Stimulated activated naive B cell treated with anti-CD40 and anti-IgM and Interleukin-4, amounts not matched to agents 10 μg/mL and 1 μg/mL and 100 μg/mL, for 72 hours (primary cell): ENCODE results near the gene DGKH.
A peak's percentile ranks its signal among the peaks of the same experiment; 100 is the strongest.

ENCODE experiments used
- ATAC-seq, 2 donors: fragments of 150-1000 bp; cut with Tn5 transposase; replicated peaks; 2 replicates each; pipeline ENCODE4 v1.10.0; 2021; ENCODE audit warnings: moderate library complexity in 1 of 2
- DNase-seq: peaks from one replicate; pipeline ENCODE4 v3.0.0; 2021
- H3K27ac Mint-ChIP-seq: one replicate; pipeline ENCODE4 v1.8.0; 2022; ENCODE audit warnings: mild to moderate bottlenecking, mixed read lengths
- H3K27me3 Mint-ChIP-seq, 2 donors: one replicate each; pipeline ENCODE4 v1.8.0; 2022; ENCODE audit warnings: mixed read lengths in 2 of 2
- H3K36me3 Mint-ChIP-seq, 2 donors: one replicate each; pipeline ENCODE4 v1.8.0; 2022; ENCODE audit warnings: mixed read lengths in 2 of 2, mild to moderate bottlenecking in 1 of 2
- H3K4me1 Mint-ChIP-seq, 2 donors: one replicate each; pipeline ENCODE4 v1.8.0; 2022; ENCODE audit warnings: mixed read lengths in 2 of 2, mild to moderate bottlenecking in 1 of 2
- H3K4me3 Mint-ChIP-seq, 2 donors: one replicate each; pipeline ENCODE4 v1.8.0; 2022; ENCODE audit warnings: mild to moderate bottlenecking in 2 of 2, mixed read lengths in 2 of 2, moderate library complexity in 1 of 2
- H3K9me3 Mint-ChIP-seq, 2 donors: one replicate each; pipeline ENCODE4 v1.8.0; 2022; ENCODE audit warnings: mixed read lengths in 2 of 2, mild to moderate bottlenecking in 1 of 2

DGKH gene

GRCh38 chr13:42101821-42102585 lies 53.6 kb downstream of the DGKH start:
- Mint-ChIP-seq H3K9me3 (peaks cover 0 to 1% of the 10 kb centered on the region in 2 donors), H3K27me3 (no peaks in the 10 kb centered on the region), H3K4me3 (no peak overlapping the region), H3K4me1 (peaks cover 0 to 3% of the 10 kb centered on the region in 2 donors), H3K36me3 (peaks cover 0 to 1% of the 10 kb centered on the region in 2 donors), H3K27ac (peak overlapping the region; percentile 15)
- DNase-seq (no peak), ATAC-seq (no peak)

- DNase-seq (no peak), ATAC-seq (no peak)
- Mint-ChIP-seq H3K9me3 (peaks cover 0 to 1% of the 10 kb centered on the region in 2 donors), H3K4me3 (no peak overlapping the region), H3K27ac (no peak overlapping the region), H3K27me3 (no peaks in the 10 kb centered on the region), H3K36me3 (peaks cover 0 to 1% of the 10 kb centered on the region in 2 donors), H3K4me1 (peaks cover 0 to 4% of the 10 kb centered on the region in 2 donors)
Observed at GRCh38 chr13:42102961-42103865, 54.8 kb downstream of the DGKH start.

GRCh38 chr13:42106998-42107397 lies 58.5 kb downstream of the DGKH start:
- DNase-seq (no peak), ATAC-seq (no peak)
- Mint-ChIP-seq H3K4me1 (peaks cover 5 to 6% of the 10 kb centered on the region in 2 donors), H3K27ac (no peak overlapping the region), H3K27me3 (no peaks in the 10 kb centered on the region), H3K36me3 (peaks cover 0 to 1% of the 10 kb centered on the region in 2 donors), H3K4me3 (no peak overlapping the region), H3K9me3 (peaks cover 0 to 1% of the 10 kb centered on the region in 2 donors)

- ATAC-seq (no peak), DNase-seq (no peak)
- H3K4me3 Mint-ChIP-seq = no peak overlapping the region
- H3K36me3 Mint-ChIP-seq = peaks cover 0 to 1% of the 10 kb centered on the region in 2 donors
- H3K4me1 Mint-ChIP-seq = peaks cover 5 to 6% of the 10 kb centered on the region in 2 donors
- H3K9me3 Mint-ChIP-seq = peaks cover 0 to 1% of the 10 kb centered on the region in 2 donors
- H3K27me3 Mint-ChIP-seq = no peaks in the 10 kb centered on the region
- H3K27ac Mint-ChIP-seq = peak overlapping the region; percentile 38
Observed at GRCh38 chr13:42107421-42107820, 59.0 kb downstream of the DGKH start.

GRCh38 chr13:42108217-42108616 lies 59.8 kb downstream of the DGKH start:
- ATAC-seq (no peak), DNase-seq (no peak)
- peak overlapping the region; percentile 1 for H3K27ac Mint-ChIP-seq
- H3K27me3 Mint-ChIP-seq = no peaks in the 10 kb centered on the region
- peaks cover 0 to 1% of the 10 kb centered on the region in 2 donors for H3K9me3 Mint-ChIP-seq
- H3K4me1 Mint-ChIP-seq = peaks cover 5 to 6% of the 10 kb centered on the region in 2 donors
- H3K4me3 Mint-ChIP-seq = no peak overlapping the region
- H3K36me3 Mint-ChIP-seq = peaks cover 0 to 1% of the 10 kb centered on the region in 2 donors

- Mint-ChIP-seq H3K4me3 (no peak overlapping the region), H3K27ac (no peak overlapping the region), H3K4me1 (peaks cover 5 to 6% of the 10 kb centered on the region in 2 donors), H3K27me3 (no peaks in the 10 kb centered on the region), H3K9me3 (no peaks in the 10 kb centered on the region), H3K36me3 (no peaks in the 10 kb centered on the region)
- ATAC-seq = no peak
- no peak for DNase-seq
Observed at GRCh38 chr13:42109957-42110356, 61.5 kb downstream of the DGKH start.

GRCh38 chr13:42110410-42111155 lies 62.1 kb downstream of the DGKH start:
- H3K4me3 Mint-ChIP-seq = no peak overlapping the region
- peak; percentile 46 to 61 for ATAC-seq
- peaks cover 5 to 6% of the 10 kb centered on the region in 2 donors for H3K4me1 Mint-ChIP-seq
- no peak overlapping the region for H3K27ac Mint-ChIP-seq
- H3K9me3 Mint-ChIP-seq = no peaks in the 10 kb centered on the region
- H3K27me3 Mint-ChIP-seq = no peaks in the 10 kb centered on the region
- H3K36me3 Mint-ChIP-seq = no peaks in the 10 kb centered on the region
- DNase-seq = no peak

GRCh38 chr13:42112864-42113263 lies 64.4 kb downstream of the DGKH start:
- Mint-ChIP-seq H3K36me3 (no peaks in the 10 kb centered on the region), H3K9me3 (no peaks in the 10 kb centered on the region), H3K4me1 (peaks cover 3 to 6% of the 10 kb centered on the region in 2 donors), H3K4me3 (no peak overlapping the region), H3K27ac (no peak overlapping the region), H3K27me3 (no peaks in the 10 kb centered on the region)
- DNase-seq = no peak
- no peak for ATAC-seq

GRCh38 chr13:42113478-42113877 lies 65.0 kb downstream of the DGKH start:
- H3K4me1 Mint-ChIP-seq = peaks cover 3 to 6% of the 10 kb centered on the region in 2 donors
- no peaks in the 10 kb centered on the region for H3K9me3 Mint-ChIP-seq
- no peaks in the 10 kb centered on the region for H3K36me3 Mint-ChIP-seq
- no peak overlapping the region for H3K27ac Mint-ChIP-seq
- no peak for DNase-seq
- H3K27me3 Mint-ChIP-seq = no peaks in the 10 kb centered on the region
- no peak for ATAC-seq
- H3K4me3 Mint-ChIP-seq = no peak overlapping the region

GRCh38 chr13:42114278-42114677 lies 65.8 kb downstream of the DGKH start:
- Mint-ChIP-seq H3K4me3 (no peak overlapping the region), H3K27me3 (no peaks in the 10 kb centered on the region), H3K36me3 (no peaks in the 10 kb centered on the region), H3K9me3 (no peaks in the 10 kb centered on the region), H3K4me1 (peaks cover 3 to 6% of the 10 kb centered on the region in 2 donors), H3K27ac (no peak overlapping the region)
- ATAC-seq (no peak), DNase-seq (no peak)

GRCh38 chr13:42114912-42115311 lies 66.5 kb downstream of the DGKH start:
- no peak for DNase-seq
- H3K9me3 Mint-ChIP-seq = no peaks in the 10 kb centered on the region
- ATAC-seq = no peak
- H3K36me3 Mint-ChIP-seq = no peaks in the 10 kb centered on the region
- peak overlapping the region; percentile 6 for H3K27ac Mint-ChIP-seq
- peaks cover 3 to 6% of the 10 kb centered on the region in 2 donors for H3K4me1 Mint-ChIP-seq
- H3K27me3 Mint-ChIP-seq = no peaks in the 10 kb centered on the region
- no peak overlapping the region for H3K4me3 Mint-ChIP-seq

GRCh38 chr13:42116225-42116624 lies 67.8 kb downstream of the DGKH start:
- no peak for ATAC-seq
- Mint-ChIP-seq H3K9me3 (no peaks in the 10 kb centered on the region), H3K4me1 (no peaks in the 10 kb centered on the region), H3K27me3 (no peaks in the 10 kb centered on the region), H3K4me3 (no peak overlapping the region), H3K36me3 (no peaks in the 10 kb centered on the region), H3K27ac (no peak overlapping the region)
- DNase-seq = no peak

GRCh38 chr13:42119041-42119440 lies 70.6 kb downstream of the DGKH start:
- Mint-ChIP-seq H3K27ac (no peak overlapping the region), H3K27me3 (no peaks in the 10 kb centered on the region), H3K36me3 (no peaks in the 10 kb centered on the region), H3K9me3 (no peaks in the 10 kb centered on the region), H3K4me1 (no peaks in the 10 kb centered on the region), H3K4me3 (no peak overlapping the region)
- ATAC-seq (no peak), DNase-seq (no peak)

- peak; percentile 36 to 41 for ATAC-seq
Observed at GRCh38 chr13:42119875-42120274, 71.4 kb downstream of the DGKH start.

More at GRCh38 chr13:42119875-42120274, 71.4 kb downstream of the DGKH start:
- DNase-seq = no peak
- no peaks in the 10 kb centered on the region for H3K36me3 Mint-ChIP-seq
- no peak overlapping the region for H3K4me3 Mint-ChIP-seq
- H3K9me3 Mint-ChIP-seq = no peaks in the 10 kb centered on the region
- H3K27ac Mint-ChIP-seq = no peak overlapping the region
- no peaks in the 10 kb centered on the region for H3K27me3 Mint-ChIP-seq
- no peaks in the 10 kb centered on the region for H3K4me1 Mint-ChIP-seq
